ENCODE results near the gene CAPSL.

- TF ChIP-seq CTCF (conservative IDR thresholded peaks at IDR 0.05) (no peak), ZFX (IDR thresholded peaks at IDR 0.05) (no peak)
Measured at GRCh38 chr5:35938568-35939227, at the start of gene CAPSL.
